H9 (cell line): Measurements from ENCODE around the gene TIMM17A. TPM values are rescaled to one million over a fixed set of nuclear protein-coding genes. Genes with fewer than 3 reads are reported as not detected.

Source experiments
- DNase-seq: peaks from one replicate; pipeline ENCODE4 v3.0.0-alpha.2; 2017
- H2AFZ ChIP-seq: one replicate; pipeline ENCODE4 v1.6.1; 2013; ENCODE audit warnings: mild to moderate bottlenecking, low read length, control low read depth, moderate library complexity
- H2AK5ac ChIP-seq: 2 replicates; pipeline ENCODE4 v1.6.1; 2013; ENCODE audit warnings: low read length, control low read depth, mixed read lengths; ENCODE audit not compliant: insufficient read length
- H2BK120ac ChIP-seq: one replicate; pipeline ENCODE4 v1.6.1; 2013; ENCODE audit warnings: low read depth, mild to moderate bottlenecking, low read length, control low read depth, inconsistent platforms; ENCODE audit not compliant: poor library complexity, severe bottlenecking
- H2BK12ac ChIP-seq: 2 replicates; pipeline ENCODE4 v1.6.1; 2013; ENCODE audit warnings: low read length, control low read depth, mixed read lengths, low read depth; ENCODE audit not compliant: insufficient read length
- H2BK15ac ChIP-seq: 2 replicates; pipeline ENCODE4 v1.6.1; 2013; ENCODE audit warnings: low read depth, low read length, control low read depth
- H2BK20ac ChIP-seq: one replicate; pipeline ENCODE4 v1.6.1; 2013; ENCODE audit warnings: low read depth, mild to moderate bottlenecking, low read length, control low read depth, inconsistent platforms; ENCODE audit not compliant: poor library complexity, severe bottlenecking
- H2BK5ac ChIP-seq: 2 replicates; pipeline ENCODE4 v1.6.1; 2013; ENCODE audit warnings: low read length, control low read depth, mixed read lengths; ENCODE audit not compliant: insufficient read length
- H3K14ac ChIP-seq: 2 replicates; pipeline ENCODE4 v1.6.1; 2013; ENCODE audit warnings: low read length, control low read depth; ENCODE audit not compliant: insufficient read depth
- H3K18ac ChIP-seq: 2 replicates; pipeline ENCODE4 v1.6.1; 2013; ENCODE audit warnings: low read depth, mild to moderate bottlenecking, mixed read lengths, low read length, control low read depth; ENCODE audit not compliant: insufficient read length
- H3K23ac ChIP-seq: 2 replicates; pipeline ENCODE4 v1.6.1; 2013; ENCODE audit warnings: low read length, control low read depth, mixed read lengths, low read depth; ENCODE audit not compliant: insufficient read length
- H3K23me2 ChIP-seq: 2 replicates; pipeline ENCODE4 v1.6.1; 2013; ENCODE audit warnings: low read depth, mild to moderate bottlenecking, mixed read lengths, low read length, control low read depth; ENCODE audit not compliant: insufficient read length, poor library complexity, severe bottlenecking
- H3K27ac ChIP-seq: 2 replicates; pipeline ENCODE4 v1.5.1; 2013; ENCODE audit warnings: low read length, control low read depth, mixed read lengths, low read depth; ENCODE audit not compliant: insufficient read length
- H3K27me3 ChIP-seq: 2 replicates; pipeline ENCODE4 v1.6.1; 2013; ENCODE audit warnings: low read length, control low read depth, inconsistent platforms; ENCODE audit not compliant: insufficient read depth
- H3K4ac ChIP-seq: 2 replicates; pipeline ENCODE4 v1.6.1; 2013; ENCODE audit warnings: low read depth, mild to moderate bottlenecking, control low read depth, inconsistent platforms, low read length, moderate library complexity
- H3K4me1 ChIP-seq: 2 replicates; pipeline ENCODE4 v1.6.1; 2013; ENCODE audit warnings: low read length, control low read depth, inconsistent platforms; ENCODE audit not compliant: insufficient read depth
- H3K4me2 ChIP-seq: 2 replicates; pipeline ENCODE4 v1.6.1; 2013; ENCODE audit warnings: low read length, control low read depth, mixed read lengths; ENCODE audit not compliant: insufficient read length, insufficient read depth
- H3K56ac ChIP-seq: 2 replicates; pipeline ENCODE4 v1.6.1; 2013; ENCODE audit warnings: low read depth, mild to moderate bottlenecking, mixed read lengths, low read length, control low read depth; ENCODE audit not compliant: insufficient read length
- H3K79me1 ChIP-seq: 2 replicates; pipeline ENCODE4 v1.6.1; 2013; ENCODE audit warnings: low read depth, mild to moderate bottlenecking, moderate library complexity, low read length, control low read depth, inconsistent platforms; ENCODE audit not compliant: insufficient read depth, poor library complexity, severe bottlenecking
- H3K79me2 ChIP-seq: 2 replicates; pipeline ENCODE4 v1.6.1; 2013; ENCODE audit warnings: low read length, control low read depth, inconsistent platforms; ENCODE audit not compliant: insufficient read depth
- H3K9ac ChIP-seq: 2 replicates; pipeline ENCODE4 v1.6.1; 2013; ENCODE audit warnings: low read length, control low read depth, mixed read lengths; ENCODE audit not compliant: insufficient read length; ENCODE audit errors: extremely low read depth
- H3K9me3 ChIP-seq: one replicate; pipeline ENCODE4 v1.6.1; 2013; ENCODE audit warnings: low read depth, low read length, inconsistent platforms; ENCODE audit not compliant: control insufficient read depth
- H3T11ph ChIP-seq: one replicate; pipeline ENCODE4 v1.6.1; 2013; ENCODE audit warnings: mild to moderate bottlenecking, low read length, control low read depth, inconsistent platforms
- H4K20me1 ChIP-seq: one replicate; pipeline ENCODE4 v1.6.1; 2013; ENCODE audit not compliant: control insufficient read depth, insufficient read length, insufficient read depth
- H4K5ac ChIP-seq: 2 replicates; pipeline ENCODE4 v1.6.1; 2013; ENCODE audit warnings: low read depth, mild to moderate bottlenecking, mixed read lengths, low read length, control low read depth; ENCODE audit not compliant: insufficient read length
- H4K8ac ChIP-seq: replicated peaks from 2 replicates; pipeline ENCODE4 v1.6.1; 2013; ENCODE audit warnings: low read length, control low read depth, mixed read lengths, low read depth; ENCODE audit not compliant: insufficient read length
- H4K91ac ChIP-seq: 2 replicates; pipeline ENCODE4 v1.6.1; 2013; ENCODE audit warnings: low read depth, mild to moderate bottlenecking, moderate library complexity, mixed read lengths, low read length, control low read depth; ENCODE audit not compliant: insufficient read length
- H3K27ac Mint-ChIP-seq, 3 experiments: 2 replicates in 2 of 3; 3 replicates in 1 of 3; pipeline ENCODE4 v1.8.0; 2020 to 2021; ENCODE audit warnings: mixed read lengths in 3 of 3, mild to moderate bottlenecking in 1 of 3, moderate library complexity in 1 of 3
- H3K27me3 Mint-ChIP-seq: 2 replicates; pipeline ENCODE4 v1.8.0; 2021; ENCODE audit warnings: low read depth, mild to moderate bottlenecking, moderate library complexity, mixed read lengths
- H3K36me3 Mint-ChIP-seq, 3 experiments: 2 replicates in 2 of 3; 3 replicates in 1 of 3; pipeline ENCODE4 v1.8.0; 2020 to 2021; ENCODE audit warnings: low read depth in 3 of 3, mixed read lengths in 3 of 3; ENCODE audit not compliant: insufficient read depth in 1 of 3
- H3K4me1 Mint-ChIP-seq, 2 experiments: 2 replicates each; pipeline ENCODE4 v1.8.0; 2020; ENCODE audit warnings: mixed read lengths in 2 of 2
- H3K4me3 Mint-ChIP-seq, 2 experiments: 2 replicates in 1 of 2; 3 replicates in 1 of 2; pipeline ENCODE4 v1.8.0; 2020 to 2021; ENCODE audit warnings: mild to moderate bottlenecking in 2 of 2, mixed read lengths in 2 of 2, moderate library complexity in 1 of 2
- H3K9me3 Mint-ChIP-seq, 2 experiments: 2 replicates in 1 of 2; 3 replicates in 1 of 2; pipeline ENCODE4 v1.8.0; 2020; ENCODE audit warnings: mild to moderate bottlenecking in 2 of 2, mixed read lengths in 2 of 2, moderate library complexity in 1 of 2
- WGBS: extraction: QIAGEN DNeasy Blood & Tissue Kit; methylation state at CpG from one replicate; pipeline ENCODE4 v1.1.7; 2013; ENCODE audit warnings: missing lambda C conversion rate, low lambda C conversion rate, mixed read lengths; ENCODE audit not compliant: insufficient read length; ENCODE audit errors: extremely low coverage; 5-methylcytosine and 5-hydroxymethylcytosine counted together
- total RNA-seq: library from RNA; stranded (reverse); gene quantifications from 2 replicates; pipeline ENCODE4 v1.2.1, GENCODE V29; 2021
- TF ChIP-seq, protein P1 (sequence below): fragments of 200-600 bp; sonication (generic); conservative IDR thresholded peaks from 3 replicates; pipeline ENCODE4 v1.8.0; 2021; ENCODE audit warnings: antibody characterized with exemption, mild to moderate bottlenecking

The TIMM17A gene
- total RNA-seq, 1 experiment from 2014 or later = 60.9 TPM

DNA sequence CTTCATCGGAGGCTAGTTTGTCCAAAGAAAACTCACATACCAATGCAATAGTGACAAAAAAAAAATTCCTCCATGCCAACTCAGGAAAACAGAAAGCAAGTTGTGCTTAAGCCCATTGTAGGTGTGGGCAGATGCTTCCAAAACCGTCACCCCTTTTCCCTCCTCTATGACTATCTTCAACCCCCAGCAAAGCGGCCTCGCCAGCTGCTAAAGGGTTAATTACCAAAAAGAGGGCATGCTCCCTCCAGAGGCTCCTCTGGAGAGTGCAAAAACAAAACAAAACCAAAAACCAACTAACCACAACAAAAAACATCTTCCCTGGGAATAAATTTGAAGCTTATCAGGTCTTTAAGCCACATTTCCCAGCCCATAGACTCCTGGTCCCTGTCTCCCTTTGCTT, 10.1 kb upstream of the TIMM17A start:
- H3K4me1 ChIP-seq = peaks cover 6% of the 10 kb centered on the region
- H2BK120ac ChIP-seq = no peak overlapping the region
- no CpG with 5 or more reads among the region's 4 CpGs for WGBS
- no peak overlapping the region for H2BK5ac ChIP-seq
- no peaks in the 10 kb centered on the region for H3K79me1 ChIP-seq
- H2BK20ac ChIP-seq = no peak overlapping the region
- H3K4me2 ChIP-seq = peak overlapping the region; percentile 51
- H3K56ac ChIP-seq = no peak overlapping the region
- no peak overlapping the region for H3K27ac Mint-ChIP-seq
- peaks cover 28 to 44% of the 10 kb centered on the region in 2 experiments for H3K4me1 Mint-ChIP-seq
- H4K91ac ChIP-seq = no peak overlapping the region
- no peak overlapping the region for H3K4ac ChIP-seq
- no peak overlapping the region for H3K27ac ChIP-seq
- peak overlapping the region; percentile 68 to 84 for H3K4me3 Mint-ChIP-seq
- no peaks in the 10 kb centered on the region; a peak in 1 of 5 replicates for H3K9me3 Mint-ChIP-seq
- TF ChIP-seq, protein P1, sequence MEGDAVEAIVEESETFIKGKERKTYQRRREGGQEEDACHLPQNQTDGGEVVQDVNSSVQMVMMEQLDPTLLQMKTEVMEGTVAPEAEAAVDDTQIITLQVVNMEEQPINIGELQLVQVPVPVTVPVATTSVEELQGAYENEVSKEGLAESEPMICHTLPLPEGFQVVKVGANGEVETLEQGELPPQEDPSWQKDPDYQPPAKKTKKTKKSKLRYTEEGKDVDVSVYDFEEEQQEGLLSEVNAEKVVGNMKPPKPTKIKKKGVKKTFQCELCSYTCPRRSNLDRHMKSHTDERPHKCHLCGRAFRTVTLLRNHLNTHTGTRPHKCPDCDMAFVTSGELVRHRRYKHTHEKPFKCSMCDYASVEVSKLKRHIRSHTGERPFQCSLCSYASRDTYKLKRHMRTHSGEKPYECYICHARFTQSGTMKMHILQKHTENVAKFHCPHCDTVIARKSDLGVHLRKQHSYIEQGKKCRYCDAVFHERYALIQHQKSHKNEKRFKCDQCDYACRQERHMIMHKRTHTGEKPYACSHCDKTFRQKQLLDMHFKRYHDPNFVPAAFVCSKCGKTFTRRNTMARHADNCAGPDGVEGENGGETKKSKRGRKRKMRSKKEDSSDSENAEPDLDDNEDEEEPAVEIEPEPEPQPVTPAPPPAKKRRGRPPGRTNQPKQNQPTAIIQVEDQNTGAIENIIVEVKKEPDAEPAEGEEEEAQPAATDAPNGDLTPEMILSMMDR = peak; percentile 67
- H4K5ac ChIP-seq = no peak overlapping the region
- H3K9me3 ChIP-seq = no peaks in the 10 kb centered on the region
- no peaks in the 10 kb centered on the region for H3K36me3 Mint-ChIP-seq
- H2BK15ac ChIP-seq = no peak overlapping the region
- no peak overlapping the region for H3T11ph ChIP-seq
- no peak overlapping the region for H2AK5ac ChIP-seq
- H2BK12ac ChIP-seq = no peak overlapping the region
- H4K8ac ChIP-seq = no peak overlapping the region
- H3K79me2 ChIP-seq = no peaks in the 10 kb centered on the region
- H3K9ac ChIP-seq = no peak overlapping the region
- H3K23ac ChIP-seq = no peak overlapping the region
- no peak overlapping the region for H3K14ac ChIP-seq
- no peak for DNase-seq
- H3K27me3 ChIP-seq = peaks cover 8% of the 10 kb centered on the region; the same call in 1 of the 2 replicates
- no peaks in the 10 kb centered on the region for H4K20me1 ChIP-seq
- H3K27me3 Mint-ChIP-seq = peaks cover 32% of the 10 kb centered on the region
- peaks cover 6% of the 10 kb centered on the region for H3K23me2 ChIP-seq
- H2AFZ ChIP-seq = no peak overlapping the region
- H3K18ac ChIP-seq = no peak overlapping the region
